ENCODE measurements around the gene COPG1. TPM values are rescaled to one million over a fixed set of nuclear protein-coding genes. Genes with fewer than 3 reads are reported as not detected.

Gene COPG1
- total RNA-seq, 3 donors from 2014 or later, result 82.6 to 121 (median 102) TPM

GRCh38 chr3:129326138-129326537, 76.7 kb downstream of the COPG1 start:
- Histone ChIP-seq H3K36me3 (no peaks in the 10 kb centered on the region), H3K27ac (no peak overlapping the region), H3K4me3 (no peak overlapping the region), H3K4me1 (no peaks in the 10 kb centered on the region), H3K9me3 (no peaks in the 10 kb centered on the region), H3K27me3 (no peaks in the 10 kb centered on the region)
- DNase-seq (ENCODE audit: low spot score in 2 of 2), result no peak
- TF ChIP-seq CTCF (IDR thresholded peaks at IDR 0.05) (no peak), POLR2AphosphoS5 (IDR thresholded peaks at IDR 0.05) (no peak), POLR2A (IDR thresholded peaks at IDR 0.05) (no peak)
- intact Hi-C loops (cut with DNase I; ENCODE audit: low total_unique reads), result no loop called here

DNA sequence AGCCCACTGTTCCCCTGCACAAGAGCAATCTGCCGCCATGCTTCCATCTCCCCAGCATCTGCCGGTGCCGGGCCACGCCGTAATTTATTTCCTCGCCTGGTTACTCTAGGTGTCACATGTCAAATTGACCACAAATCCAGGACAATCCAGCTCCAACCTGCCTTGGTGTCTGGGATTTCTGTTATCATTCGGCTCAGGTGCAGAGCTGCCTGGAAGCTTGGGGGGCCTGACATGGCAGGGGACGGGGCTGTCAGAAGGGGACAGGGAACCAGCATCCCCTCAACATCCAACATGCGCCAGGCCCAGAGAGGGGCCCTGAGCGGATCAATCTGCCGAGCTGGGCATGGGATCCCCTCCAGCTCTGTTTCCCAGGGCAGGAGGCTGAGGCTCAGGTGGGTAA, 77.2 kb downstream of the COPG1 start:
- no peak for DNase-seq (ENCODE audit: low spot score in 2 of 2)
- TF ChIP-seq CTCF (IDR thresholded peaks at IDR 0.05) (no peak), POLR2AphosphoS5 (IDR thresholded peaks at IDR 0.05) (no peak), POLR2A (IDR thresholded peaks at IDR 0.05) (no peak)

More for the DNA sequence above, 77.2 kb downstream of the COPG1 start:
- intact Hi-C loops (cut with DNase I; ENCODE audit: low total_unique reads), result no loop called here
- no peaks in the 10 kb centered on the region for H3K9me3 ChIP-seq
- no peaks in the 10 kb centered on the region for H3K36me3 ChIP-seq
- no peak overlapping the region for H3K27ac ChIP-seq
- no peak overlapping the region for H3K4me3 ChIP-seq
- no peaks in the 10 kb centered on the region for H3K27me3 ChIP-seq
- no peaks in the 10 kb centered on the region for H3K4me1 ChIP-seq

Other genes starting within 250 kb of the COPG1 start
- 1 to 10 TPM; 1.6 to 3.9 (median 1.8) TPM for gene EFCC1, start 248.3 kb upstream of the COPG1 start, total RNA-seq
- under 1 TPM in 1 of 3 donors, not detected in 2; 0.48 TPM for gene GP9, start 188.8 kb upstream of the COPG1 start, total RNA-seq
- gene RAB43, start 127.8 kb upstream of the COPG1 start, total RNA-seq, result 10 to 100 TPM in 2 of 3 donors, 1 to 10 TPM in 1; 5.6 to 17.0 (median 17.0) TPM
- gene ISY1, start 88.5 kb upstream of the COPG1 start, total RNA-seq, result 10 to 100 TPM; 21.4 to 27.9 (median 21.7) TPM
- 100 to 1,000 TPM; 384 to 521 (median 495) TPM for gene CNBP, start 65.7 kb upstream of the COPG1 start, total RNA-seq
- 10 to 100 TPM; 32.3 to 40.5 (median 32.8) TPM for gene HMCES, start 29.3 kb downstream of the COPG1 start, total RNA-seq
- 1 to 10 TPM in 2 of 3 donors, under 1 TPM in 1; 0.32 to 1.3 (median 1.0) TPM for gene EFCAB12, start 179.0 kb downstream of the COPG1 start, total RNA-seq
- gene MBD4, start 190.3 kb downstream of the COPG1 start, total RNA-seq, result 10 to 100 TPM; 29.8 to 41.6 (median 37.7) TPM
- 10 to 100 TPM; 43.2 to 60.6 (median 45.8) TPM for gene IFT122, start 190.6 kb downstream of the COPG1 start, total RNA-seq

Data from breast epithelium (tissue), 4 donors.